CD4-positive, CD25-positive, alpha-beta regulatory T cell (primary cell): ENCODE measurements around the gene CREG2. TPM values are rescaled to one million over a fixed set of nuclear protein-coding genes. Genes with fewer than 3 reads are reported as not detected.
"Not testable (repeated sequence)": the region's sequence is repeated elsewhere in the genome, so short reads cannot be mapped to it uniquely, and the experiment has no call there.

Source experiments
- ATAC-seq, 2 donors: fragments of 150-1000 bp; cut with Tn5 transposase; one replicate each; pipeline ENCODE4 v1.10.0; 2021; ENCODE audit warnings: low read depth in 2 of 2, moderate number of reproducible peaks in 2 of 2, moderate library complexity in 1 of 2
- DNase-seq, 3 donors: peaks; one replicate each; pipeline versions ENCODE4 v3.0.0 to v3.0.0-alpha.2; 2012 to 2022; ENCODE audit warnings: mixed read lengths in 1 of 3
- H3K27ac ChIP-seq: one replicate; pipeline ENCODE4 v1.7.0; 2013; ENCODE audit warnings: mild to moderate bottlenecking, low read length; ENCODE audit not compliant: insufficient read depth, poor library complexity, severe bottlenecking
- H3K27me3 ChIP-seq: one replicate; pipeline ENCODE4 v1.7.0; 2013; ENCODE audit warnings: low read length; ENCODE audit not compliant: control insufficient read depth, insufficient read depth
- H3K36me3 ChIP-seq: one replicate; pipeline ENCODE4 v1.7.0; 2013; ENCODE audit warnings: mild to moderate bottlenecking, low read length, moderate library complexity; ENCODE audit not compliant: control insufficient read depth, insufficient read depth
- H3K4me1 ChIP-seq: 2 replicates; pipeline ENCODE4 v1.7.0; 2013; ENCODE audit warnings: mild to moderate bottlenecking, low read length; ENCODE audit not compliant: insufficient read depth, control insufficient read depth, poor library complexity, severe bottlenecking
- H3K4me3 ChIP-seq: one replicate; pipeline ENCODE4 v1.7.0; 2013; ENCODE audit warnings: low read depth, mild to moderate bottlenecking, low read length, moderate library complexity
- H3K9me3 ChIP-seq, 2 experiments: 1 replicate in 1 of 2; 2 replicates in 1 of 2; pipeline ENCODE4 v1.7.0; 2013; ENCODE audit warnings: low read length in 2 of 2, mild to moderate bottlenecking in 1 of 2, moderate library complexity in 1 of 2; ENCODE audit not compliant: control insufficient read depth in 2 of 2
- H3K27ac Mint-ChIP-seq, 3 donors: one replicate each; pipeline ENCODE4 v1.8.0; 2020 to 2022; ENCODE audit warnings: mild to moderate bottlenecking in 3 of 3, mixed read lengths in 3 of 3, moderate library complexity in 2 of 3
- H3K27me3 Mint-ChIP-seq: one replicate; pipeline ENCODE4 v1.8.0; 2022; ENCODE audit warnings: mild to moderate bottlenecking, mixed read lengths
- H3K36me3 Mint-ChIP-seq: one replicate; pipeline ENCODE4 v1.8.0; 2020; ENCODE audit warnings: mixed read lengths
- H3K4me1 Mint-ChIP-seq, 4 donors: one replicate each; pipeline ENCODE4 v1.8.0; 2020 to 2022; ENCODE audit warnings: mixed read lengths in 4 of 4, mild to moderate bottlenecking in 1 of 4
- H3K4me3 Mint-ChIP-seq, 4 donors: one replicate each; pipeline ENCODE4 v1.8.0; 2020 to 2022; ENCODE audit warnings: mild to moderate bottlenecking in 4 of 4, mixed read lengths in 4 of 4, moderate library complexity in 3 of 4
- H3K9me3 Mint-ChIP-seq, 7 donors: one replicate each; pipeline ENCODE4 v1.8.0; 2020 to 2022; ENCODE audit warnings: mixed read lengths in 7 of 7, mild to moderate bottlenecking in 3 of 7, moderate library complexity in 2 of 7
- polyA plus RNA-seq, 4 donors: library from polyadenylated mRNA; unstranded; fragments of 300-500 nt; fragmentation: Illumina TruSeq; gene quantifications; one replicate each; pipeline ENCODE4 v1.2.3, GENCODE V29; 2021
- total RNA-seq: library from RNA; stranded (reverse); gene quantifications from one replicate; pipeline ENCODE4 v1.2.3, GENCODE V29; 2022

The CREG2 gene
- total and polyA plus RNA-seq, 5 donors from 2014 or later = 2.1 to 5.2 (median 2.6) TPM

DNA sequence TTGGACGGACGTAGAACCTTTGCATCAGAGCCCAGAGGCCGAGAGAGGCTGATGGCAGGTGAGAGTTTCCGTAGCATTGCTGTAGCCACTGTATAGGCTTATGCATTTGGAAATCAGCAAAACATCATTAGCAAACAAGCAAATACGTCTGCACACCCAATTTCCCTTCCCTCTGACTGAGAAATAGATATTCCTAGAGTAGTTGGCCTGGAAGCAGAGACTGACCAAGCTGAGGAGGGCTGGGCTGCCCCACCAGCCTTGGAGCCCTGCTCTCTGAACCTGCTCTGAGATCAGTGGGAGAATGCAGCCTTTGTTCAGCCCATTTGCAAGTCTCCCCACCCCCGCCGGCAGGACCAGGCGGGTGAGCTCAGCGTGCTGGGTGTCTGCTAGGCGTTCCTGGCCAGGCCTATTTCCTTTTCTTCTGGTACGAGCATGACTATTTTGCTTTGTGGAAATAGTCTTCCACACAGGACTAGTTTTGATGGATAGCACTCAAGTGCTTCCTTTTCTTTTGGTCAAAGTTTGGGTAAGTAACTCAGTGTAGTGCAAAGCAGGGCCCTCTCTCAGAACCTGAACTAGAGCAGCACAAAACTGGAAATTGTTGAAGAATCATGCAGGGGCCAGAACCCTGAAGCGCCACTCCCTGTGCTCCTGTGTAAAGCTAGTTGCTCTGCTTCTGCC lies 56.9 kb downstream of the CREG2 start:
- Histone ChIP-seq H3K27me3 (no peaks in the 10 kb centered on the region), H3K4me3 (peak overlapping the region; percentile 76), H3K36me3 (no peaks in the 10 kb centered on the region), H3K9me3 (peaks cover 4 to 5% of the 10 kb centered on the region in 2 experiments), H3K4me1 (peaks cover 50% of the 10 kb centered on the region), H3K27ac (peak overlapping the region; percentile 59)
- peaks cover 0 to 20% (median 10%) of the 10 kb centered on the region in 4 donors for H3K4me1 Mint-ChIP-seq
- peaks cover 4% of the 10 kb centered on the region for H3K27me3 Mint-ChIP-seq
- peak in 2 of 3 donors; percentile 17 to 58 for DNase-seq
- no peaks in the 10 kb centered on the region for H3K36me3 Mint-ChIP-seq
- H3K4me3 Mint-ChIP-seq = peak overlapping the region; percentile 28 to 67 (median 47)
- peak in 1 of 2 donors; percentile 27 for ATAC-seq
- no peaks in the 10 kb centered on the region for H3K9me3 Mint-ChIP-seq
- peak overlapping the region in 2 of 3 donors; percentile 70 to 90 for H3K27ac Mint-ChIP-seq

- peaks cover 0 to 22% (median 15%) of the 10 kb centered on the region in 4 donors for H3K4me1 Mint-ChIP-seq
- ATAC-seq (peak; percentile 43 to 44), DNase-seq (peak in 2 of 3 donors; percentile 37)
- Histone ChIP-seq H3K27ac (peak overlapping the region; percentile 59), H3K4me1 (peaks cover 50% of the 10 kb centered on the region), H3K4me3 (peak overlapping the region; percentile 76), H3K27me3 (no peaks in the 10 kb centered on the region), H3K9me3 (peaks cover 5% of the 10 kb centered on the region in 2 experiments), H3K36me3 (no peaks in the 10 kb centered on the region)
- H3K4me3 Mint-ChIP-seq = peak overlapping the region in 2 of 4 donors; percentile 24 to 29
- no peaks in the 10 kb centered on the region for H3K36me3 Mint-ChIP-seq
- H3K9me3 Mint-ChIP-seq = peaks cover 0 to 1% (median 0%) of the 10 kb centered on the region in 7 donors
- no peak overlapping the region for H3K27ac Mint-ChIP-seq
- no peaks in the 10 kb centered on the region for H3K27me3 Mint-ChIP-seq
These were observed 58.3 kb downstream of the CREG2 start for GRCh38 chr2:101329026-101329425.

GRCh38 chr2:101328474-101329007 lies 58.8 kb downstream of the CREG2 start:
- Histone ChIP-seq H3K36me3 (no peaks in the 10 kb centered on the region), H3K4me3 (peak overlapping the region; percentile 76), H3K27ac (peak overlapping the region; percentile 59), H3K4me1 (peaks cover 49% of the 10 kb centered on the region), H3K27me3 (no peaks in the 10 kb centered on the region), H3K9me3 (peaks cover 5% of the 10 kb centered on the region in 2 experiments)
- Mint-ChIP-seq H3K4me1 (peaks cover 0 to 22% (median 15%) of the 10 kb centered on the region in 4 donors), H3K27me3 (no peaks in the 10 kb centered on the region), H3K4me3 (no peak overlapping the region), H3K27ac (no peak overlapping the region), H3K9me3 (peaks cover 0 to 1% (median 0%) of the 10 kb centered on the region in 7 donors), H3K36me3 (no peaks in the 10 kb centered on the region)
- peak; percentile 75 to 78 for ATAC-seq
- DNase-seq = peak in 2 of 3 donors; percentile 61 to 87

DNA sequence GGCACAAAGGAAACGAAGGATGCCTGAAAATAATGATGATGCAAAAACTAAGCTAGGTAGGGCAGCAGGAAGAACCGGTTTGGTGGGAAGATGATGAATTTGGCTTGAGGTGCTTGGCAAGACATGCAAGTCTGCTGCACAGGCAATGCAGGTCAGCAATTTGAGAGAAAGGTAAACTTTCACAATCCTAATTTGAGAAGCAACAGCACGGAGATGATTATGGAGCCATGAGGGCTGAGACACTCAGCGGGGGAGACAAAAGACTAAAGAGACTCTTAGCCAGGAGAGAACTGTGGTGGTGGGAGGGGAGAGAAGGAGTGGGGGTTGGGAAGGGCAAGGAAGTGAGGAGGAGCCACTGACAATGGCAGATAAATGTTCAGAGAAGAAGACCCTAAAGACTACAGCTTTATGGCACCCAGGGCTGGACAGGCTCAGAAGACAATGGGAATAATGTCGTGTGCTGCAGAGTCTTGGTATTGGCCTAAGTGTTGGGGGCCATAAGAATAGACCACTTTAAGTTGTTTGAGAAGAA lies 59.4 kb downstream of the CREG2 start:
- ATAC-seq = no peak

DNA sequence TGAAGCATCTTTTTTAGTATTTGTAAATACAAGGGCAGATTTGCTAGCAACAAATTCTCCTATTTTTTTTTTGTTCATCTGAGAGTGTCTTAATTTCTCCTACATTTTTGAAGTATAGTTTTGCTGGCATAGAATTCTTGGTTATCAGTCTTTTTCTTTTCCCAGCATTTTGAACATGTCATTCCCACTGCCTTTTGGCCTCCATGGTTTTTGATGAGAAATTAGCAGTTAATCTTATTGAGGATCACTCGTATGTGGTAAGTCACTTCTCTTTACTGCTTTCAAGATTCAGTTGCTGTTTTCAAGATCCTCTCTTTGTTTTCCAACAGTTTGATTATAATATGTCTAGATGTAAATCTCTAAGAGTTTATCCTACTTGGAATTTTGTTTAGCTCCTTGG lies 61.9 kb downstream of the CREG2 start:
- Mint-ChIP-seq H3K9me3 (peaks cover 0 to 3% (median 0%) of the 10 kb centered on the region in 7 donors), H3K36me3 (no peaks in the 10 kb centered on the region), H3K4me1 (peaks cover 0 to 19% (median 5%) of the 10 kb centered on the region in 4 donors), H3K27ac (no peak overlapping the region), H3K4me3 (no peak overlapping the region), H3K27me3 (no peaks in the 10 kb centered on the region)
- H3K4me1 ChIP-seq = peaks cover 30% of the 10 kb centered on the region
- H3K36me3 ChIP-seq = no peaks in the 10 kb centered on the region
- no peak overlapping the region for H3K4me3 ChIP-seq
- peaks cover 5% of the 10 kb centered on the region in 2 experiments for H3K9me3 ChIP-seq
- no peak for ATAC-seq
- no peak overlapping the region for H3K27ac ChIP-seq
- H3K27me3 ChIP-seq = no peaks in the 10 kb centered on the region
- DNase-seq = no peak

More for the DNA sequence above, 59.4 kb downstream of the CREG2 start:
- Mint-ChIP-seq H3K27me3 (no peaks in the 10 kb centered on the region), H3K27ac (no peak overlapping the region), H3K4me1 (peaks cover 0 to 20% (median 15%) of the 10 kb centered on the region in 4 donors), H3K36me3 (no peaks in the 10 kb centered on the region), H3K4me3 (no peak overlapping the region), H3K9me3 (peaks cover 0 to 1% (median 0%) of the 10 kb centered on the region in 7 donors)
- Histone ChIP-seq H3K4me1 (peaks cover 44% of the 10 kb centered on the region), H3K36me3 (no peaks in the 10 kb centered on the region), H3K27ac (peak overlapping the region; percentile 59), H3K4me3 (peak overlapping the region; percentile 76), H3K27me3 (no peaks in the 10 kb centered on the region), H3K9me3 (peaks cover 5% of the 10 kb centered on the region in 2 experiments)
- no peak for DNase-seq

GRCh38 chr2:101316568-101316967 lies 70.7 kb downstream of the CREG2 start:
- H3K4me3 Mint-ChIP-seq, H3K9me3 Mint-ChIP-seq: not testable (repeated sequence)
- H3K4me1 Mint-ChIP-seq = peaks cover 10 to 27% (median 13%) of the 10 kb centered on the region in 4 donors

GRCh38 chr2:101311696-101312017 lies 75.6 kb downstream of the CREG2 start:
- Mint-ChIP-seq H3K4me1 (peaks cover 17 to 47% (median 33%) of the 10 kb centered on the region in 4 donors), H3K4me3 (peak overlapping the region; percentile 22 to 98 (median 90)), H3K27ac (peak overlapping the region in 2 of 3 donors; percentile 77 to 91), H3K9me3 (peaks cover 0 to 2% (median under 1%) of the 10 kb centered on the region in 7 donors), H3K36me3 (peaks cover 1% of the 10 kb centered on the region), H3K27me3 (peaks cover 16% of the 10 kb centered on the region)
- Histone ChIP-seq H3K4me3 (peak overlapping the region; percentile 58), H3K4me1 (peaks cover 30% of the 10 kb centered on the region), H3K36me3 (no peaks in the 10 kb centered on the region), H3K27me3 (no peaks in the 10 kb centered on the region), H3K9me3 (no peaks in the 10 kb centered on the region), H3K27ac (peak overlapping the region; percentile 68)
- DNase-seq = no peak
- ATAC-seq = no peak

More at GRCh38 chr2:101316568-101316967, 70.7 kb downstream of the CREG2 start:
- peaks cover 31% of the 10 kb centered on the region for H3K27me3 Mint-ChIP-seq
- not testable (repeated sequence) for H3K27me3 ChIP-seq, DNase-seq, H3K4me1 ChIP-seq, H3K9me3 ChIP-seq, H3K27ac ChIP-seq, ATAC-seq, H3K4me3 ChIP-seq, H3K36me3 ChIP-seq, H3K27ac Mint-ChIP-seq, H3K36me3 Mint-ChIP-seq
